HepG2 (cell line): ENCODE data around the gene PLPPR4. TPM values are rescaled to one million over a fixed set of nuclear protein-coding genes. Genes with fewer than 3 reads are reported as not detected.

Source experiments
- ATAC-seq: fragments of 200-7000 bp; cut with Tn5 transposase; 3 replicates; pipeline ENCODE4 v1.9.1; 2020; ENCODE audit warnings: mild to moderate bottlenecking, moderate library complexity
- BruUV-seq: library from RNA; stranded (reverse); fragments of 400-500 nt; replicated peaks from 2 replicates; lab custom pipeline; 2021; lab: Mats Ljungman, UMichigan
- CTCF ChIA-PET: fragments of 300-600 bp; formaldehyde crosslinking; extraction: SDS; loops from one replicate; lab custom pipeline; 2021; ENCODE audit warnings: low total read pairs, inconsistent platforms, low intra/inter-chr PET ratio; lab: Yijun Ruan, JAX
- POLR2A ChIA-PET: fragments of 350-600 bp; sonication (Branson Sonifier 250); formaldehyde crosslinking; loops from one replicate; lab custom pipeline; 2020; ENCODE audit warnings: antibody characterized with exemption, inconsistent platforms; lab: Yijun Ruan, JAX
- DNase-seq: peaks from one replicate; pipeline ENCODE4 v3.0.0-alpha.2; 2015; ENCODE audit warnings: low spot score
- FAIRE-seq: peaks from 3 replicates; lab custom pipeline; 2011; peaks lifted over from hg19 to GRCh38; lab: Jason Lieb, UNC
- H2AFZ ChIP-seq: one replicate; pipeline ENCODE4 v1.6.1; 2011; ENCODE audit warnings: low read length, inconsistent platforms
- H3K27ac ChIP-seq: fragments of 300-600 bp; 3 replicates; pipeline ENCODE4 v1.8.0; 2011; ENCODE audit warnings: mixed run types, mild to moderate bottlenecking, mixed read lengths, low read length, inconsistent platforms; ENCODE audit not compliant: insufficient read depth; ENCODE audit errors: extremely low read length
- H3K27me3 ChIP-seq, 2 experiments: fragments of 200-600 bp in 1 of 2; 2 replicates in 1 of 2; 3 replicates in 1 of 2; pipeline versions ENCODE4 v1.6.0 to v1.8.0; 2011; ENCODE audit warnings: low read length in 2 of 2, mild to moderate bottlenecking in 2 of 2, moderate library complexity in 2 of 2, inconsistent platforms in 1 of 2; ENCODE audit not compliant: insufficient read depth in 2 of 2, control insufficient read depth in 1 of 2
- H3K36me3 ChIP-seq, 2 experiments: fragments of 200-600 bp in 1 of 2; replicated peaks in 1 of 2; 2 replicates in 1 of 2; 3 replicates in 1 of 2; pipeline versions ENCODE4 v1.5.1 to v1.8.0; 2011; ENCODE audit warnings: low read length in 2 of 2, inconsistent platforms in 1 of 2; ENCODE audit not compliant: insufficient read depth in 2 of 2, control insufficient read depth in 1 of 2
- H3K4me1 ChIP-seq: 2 replicates; pipeline ENCODE4 v1.5.1; 2012; ENCODE audit warnings: low read length, inconsistent platforms; ENCODE audit not compliant: insufficient read depth
- H3K4me2 ChIP-seq: 2 replicates; pipeline ENCODE4 v1.6.0; 2011; ENCODE audit warnings: low read depth, low read length, inconsistent platforms
- H3K4me3 ChIP-seq, 3 experiments: fragments of 200-600 bp in 1 of 3; sonication (generic), shearing (Covaris generic) in 1 of 3; replicated peaks in 1 of 3; 2 replicates each; pipeline ENCODE4 v1.5.1; 2011 to 2016; ENCODE audit warnings: low read length in 3 of 3, inconsistent platforms in 2 of 3, low read depth in 2 of 3, mild to moderate bottlenecking in 2 of 3, control low read depth in 1 of 3, mixed read lengths in 1 of 3; ENCODE audit not compliant: insufficient read depth in 1 of 3
- H3K79me2 ChIP-seq: one replicate; pipeline ENCODE4 v1.6.1; 2011; ENCODE audit warnings: low read length, inconsistent platforms; ENCODE audit not compliant: insufficient read depth
- H3K9ac ChIP-seq: 2 replicates; pipeline ENCODE4 v1.6.0; 2011; ENCODE audit warnings: mild to moderate bottlenecking, low read depth, low read length, inconsistent platforms; ENCODE audit not compliant: insufficient read depth
- H3K9me3 ChIP-seq: 2 replicates; pipeline ENCODE4 v1.5.1; 2012; ENCODE audit warnings: mild to moderate bottlenecking, low read length
- H4K20me1 ChIP-seq: 2 replicates; pipeline ENCODE4 v1.6.0; 2011; ENCODE audit warnings: inconsistent platforms, mild to moderate bottlenecking, low read length, moderate library complexity; ENCODE audit not compliant: insufficient read depth
- CENPX ChIP-seq: sonication (generic); formaldehyde crosslinking; IDR thresholded peaks from 2 replicates; pipeline ENCODE4 v1.9.0; 2021; ENCODE audit warnings: mild to moderate bottlenecking, missing genetic modification reagents, moderate library complexity
- ELF3 ChIP-seq: IDR thresholded peaks from 2 replicates; pipeline ENCODE4 v1.6.1; 2016; ENCODE audit warnings: missing genetic modification reagents, missing compliant biosample characterization
- HMG20A ChIP-seq: IDR thresholded peaks from 2 replicates; pipeline ENCODE4 v1.6.1; 2016; ENCODE audit warnings: borderline replicate concordance
- MAFF ChIP-seq: IDR thresholded peaks from 2 replicates; pipeline ENCODE4 v1.6.1; 2011; ENCODE audit warnings: low read depth, low read length, improper control_type of control experiment
- MAFK ChIP-seq, 2 experiments: IDR thresholded peaks in 1 of 2; conservative IDR thresholded peaks in 1 of 2; 2 replicates each; pipeline ENCODE4 v1.6.1; 2011; ENCODE audit warnings: improper control_type of control experiment in 2 of 2, low read length in 2 of 2
- NFKBIZ ChIP-seq: IDR thresholded peaks from 2 replicates; pipeline ENCODE4 v1.6.1; 2018; ENCODE audit warnings: missing genetic modification reagents, missing compliant biosample characterization
- SIN3A ChIP-seq: IDR thresholded peaks from 2 replicates; pipeline ENCODE4 v1.6.1; 2011; ENCODE audit warnings: low read depth, mild to moderate bottlenecking, control low read depth, low read length, borderline replicate concordance
- STAT5B ChIP-seq: sonication (generic); formaldehyde crosslinking; IDR thresholded peaks from 2 replicates; pipeline ENCODE4 v1.4.0; 2020; ENCODE audit warnings: missing genetic modification reagents
- WGBS: methylation state at CpG from one replicate; pipeline ENCODE4 v1.1.6; 2017; ENCODE audit warnings: low lambda C conversion rate; 5-methylcytosine and 5-hydroxymethylcytosine counted together
- in situ Hi-C: cut with HindIII; loops from 2 replicates; pipeline ENCODE4 v1.10.0; 2017; ENCODE audit warnings: low pct_unique_long_range_greater_than_20kb; ENCODE audit not compliant: extremely low pct_ligation_motif_present
- intact Hi-C: fragments of 100-400 bp; cut with micrococcal nuclease; formaldehyde crosslinking; loops from one replicate; pipeline ENCODE4 v1.10.0; 2022; ENCODE audit not compliant: unreplicated experiment
- polyA plus RNA-seq, 8 experiments: library from polyadenylated mRNA; depleted of rRNA in 3 of 8; stranded (reverse) in 7 of 8; unstranded in 1 of 8; fragments of >200 nt; fragmentation: Illumina TruSeq in 4 of 8; extraction: Trizol in 4 of 8; gene quantifications; 2 replicates each; pipeline versions ENCODE4 v1.2.1 to v1.2.3, GENCODE V29; 2011 to 2016; ENCODE audit warnings: low read depth in 4 of 8, missing spikeins in 1 of 8, mixed read lengths in 1 of 8; ENCODE audit not compliant: insufficient read depth in 1 of 8
- total RNA-seq, 5 experiments: library from RNA; depleted of rRNA; stranded (reverse); fragments of >200 nt; fragmentation: Illumina TruSeq; extraction: Trizol; gene quantifications; 2 replicates each; pipeline ENCODE4 v1.2.3, GENCODE V29; 2016; ENCODE audit warnings: low read depth in 1 of 5
- TF ChIP-seq, protein P1 (sequence below): sonication (generic); formaldehyde crosslinking; IDR thresholded peaks from 2 replicates; pipeline ENCODE4 v1.5.1; 2020; ENCODE audit warnings: missing genetic modification reagents, mild to moderate bottlenecking, borderline replicate concordance

Gene PLPPR4
- total and polyA plus RNA-seq, 2 of the 13 experiments (the other 11 are each of a cell fraction or from before 2014, with no cell fraction given), result not detected

DNA sequence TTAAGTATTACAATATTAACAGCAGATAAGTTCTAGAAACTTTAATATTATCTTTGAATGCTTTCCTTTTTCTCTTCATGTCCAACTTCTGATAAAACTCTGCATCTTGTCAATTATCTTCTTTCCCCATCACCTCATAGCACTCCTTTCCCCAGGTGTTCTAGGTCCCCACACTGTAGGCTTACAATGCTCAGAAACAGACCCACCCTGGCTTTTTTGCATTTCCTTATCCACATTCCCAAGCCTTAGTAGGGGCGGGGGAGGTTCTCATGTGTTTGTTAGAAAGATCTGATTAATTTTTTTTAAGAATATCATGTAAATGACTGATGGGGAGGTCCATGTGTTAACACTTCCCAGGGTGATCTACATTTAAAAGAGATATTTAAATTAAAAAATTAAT lies 63.9 kb downstream of the PLPPR4 start:
- BruUV-seq, result no TSS peak
- Histone ChIP-seq H3K4me2 (no peak overlapping the region), H3K27ac (no peak overlapping the region), H4K20me1 (no peaks in the 10 kb centered on the region), H3K4me1 (no peaks in the 10 kb centered on the region), H3K9me3 (no peaks in the 10 kb centered on the region), H3K79me2 (no peaks in the 10 kb centered on the region), H2AFZ (no peak overlapping the region), H3K36me3 (no peaks in the 10 kb centered on the region), H3K9ac (no peak overlapping the region), H3K27me3 (no peaks in the 10 kb centered on the region), H3K4me3 (no peak overlapping the region)
- ChIA-PET POLR2A (no interaction called here), CTCF (no interaction called here)
- no peak for DNase-seq
- ATAC-seq, result no peak
- 3% methylated on average over 1 of the region's 1 CpG for WGBS
- TF ChIP-seq SIN3A, result no peak
- no peak for TF ChIP-seq ELF3 (CRISPR knock-in tag)
- no peak for TF ChIP-seq NFKBIZ (CRISPR knock-in tag)
- no peak for TF ChIP-seq CENPX (CRISPR knock-in tag)
- intact Hi-C loops, result no loop called here
- in situ Hi-C loops, result loop anchor here (10.0 kb wide), 1 partner anchor 377 kb away; no protein-coding TSS in a partner anchor
- FAIRE-seq, result no peak

DNA sequence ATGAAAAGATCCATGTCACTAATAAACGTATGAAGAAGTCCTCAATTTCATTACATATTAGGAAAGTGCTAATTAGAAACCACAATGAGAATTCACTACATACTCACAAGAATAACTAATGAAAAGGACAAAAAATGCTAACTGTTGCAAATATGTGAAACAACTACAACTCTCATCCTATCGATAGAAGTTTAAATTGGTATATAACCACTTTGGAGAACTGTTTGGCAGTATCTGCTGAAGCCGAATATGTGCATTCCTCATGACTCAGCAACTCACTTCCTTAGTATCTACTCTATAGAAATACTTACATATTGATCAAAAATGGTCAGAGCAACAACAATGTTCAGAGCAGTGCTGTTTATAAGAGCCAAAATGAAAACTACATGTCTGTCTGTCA lies 66.8 kb downstream of the PLPPR4 start:
- Histone ChIP-seq H3K79me2 (no peaks in the 10 kb centered on the region), H3K9ac (no peak overlapping the region)
- TF ChIP-seq HMG20A (CRISPR knock-in tag) (no peak), MAFF (0 out of 2 replicates have a peak, but pooled peaks have one; percentile 44), STAT5B (CRISPR knock-in tag) (no peak), MAFK (conservative IDR thresholded peaks at IDR 0.05 in 1 of 2, IDR thresholded peaks at IDR 0.05 in 1 of 2; ENCODE audit: low read length in 2 of 2) (peak in 1 of 2 experiments; percentile 72; a peak in 3 of 4 replicates)
- TF ChIP-seq, protein P1, sequence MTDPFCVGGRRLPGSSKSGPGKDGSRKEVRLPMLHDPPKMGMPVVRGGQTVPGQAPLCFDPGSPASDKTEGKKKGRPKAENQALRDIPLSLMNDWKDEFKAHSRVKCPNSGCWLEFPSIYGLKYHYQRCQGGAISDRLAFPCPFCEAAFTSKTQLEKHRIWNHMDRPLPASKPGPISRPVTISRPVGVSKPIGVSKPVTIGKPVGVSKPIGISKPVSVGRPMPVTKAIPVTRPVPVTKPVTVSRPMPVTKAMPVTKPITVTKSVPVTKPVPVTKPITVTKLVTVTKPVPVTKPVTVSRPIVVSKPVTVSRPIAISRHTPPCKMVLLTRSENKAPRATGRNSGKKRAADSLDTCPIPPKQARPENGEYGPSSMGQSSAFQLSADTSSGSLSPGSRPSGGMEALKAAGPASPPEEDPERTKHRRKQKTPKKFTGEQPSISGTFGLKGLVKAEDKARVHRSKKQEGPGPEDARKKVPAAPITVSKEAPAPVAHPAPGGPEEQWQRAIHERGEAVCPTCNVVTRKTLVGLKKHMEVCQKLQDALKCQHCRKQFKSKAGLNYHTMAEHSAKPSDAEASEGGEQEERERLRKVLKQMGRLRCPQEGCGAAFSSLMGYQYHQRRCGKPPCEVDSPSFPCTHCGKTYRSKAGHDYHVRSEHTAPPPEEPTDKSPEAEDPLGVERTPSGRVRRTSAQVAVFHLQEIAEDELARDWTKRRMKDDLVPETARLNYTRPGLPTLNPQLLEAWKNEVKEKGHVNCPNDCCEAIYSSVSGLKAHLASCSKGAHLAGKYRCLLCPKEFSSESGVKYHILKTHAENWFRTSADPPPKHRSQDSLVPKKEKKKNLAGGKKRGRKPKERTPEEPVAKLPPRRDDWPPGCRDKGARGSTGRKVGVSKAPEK, result no peak
- TF ChIP-seq, all 625 proteins: peak for 2
- FAIRE-seq (no peak), DNase-seq (no peak), ATAC-seq (no peak)
- H3K4me1 ChIP-seq, result no peaks in the 10 kb centered on the region
- no peaks in the 10 kb centered on the region for H3K27me3 ChIP-seq
- no peak overlapping the region for H3K27ac ChIP-seq
- H3K4me2 ChIP-seq, result no peak overlapping the region
- H3K4me3 ChIP-seq, result no peak overlapping the region
- ChIA-PET POLR2A (no interaction called here), CTCF (no interaction called here)
- intact Hi-C loops (no loop called here), in situ Hi-C loops (no loop called here)
- H3K9me3 ChIP-seq, result no peaks in the 10 kb centered on the region
- H2AFZ ChIP-seq, result no peak overlapping the region
- no peaks in the 10 kb centered on the region for H3K36me3 ChIP-seq
- no TSS peak for BruUV-seq
- H4K20me1 ChIP-seq, result no peaks in the 10 kb centered on the region
- WGBS, result 0% methylated on average over 3 of the region's 3 CpGs
